ENCODE data around the gene MTMR11.

GRCh38 chr1:149965440-149965839 is 28.8 kb upstream of the MTMR11 start:
- TF ChIP-seq CTCF (IDR thresholded peaks at IDR 0.05) = no peak
- TF ChIP-seq EP300 (IDR thresholded peaks at IDR 0.05) = no peak
- no peak for TF ChIP-seq POLR2A (IDR thresholded peaks at IDR 0.05)

Data from sigmoid colon (tissue), 4 donors.